GM21723 (cell line): ENCODE data around the gene DUSP12.
"Not testable (repeated sequence)": the region's sequence is repeated elsewhere in the genome, so short reads cannot be mapped to it uniquely, and the experiment has no call there.

Source experiments
- ATAC-seq: cut with Tn5 transposase; IDR thresholded peaks from one replicate; pipeline ENCODE4 v1.9.1; 2021; ENCODE audit warnings: mild to moderate bottlenecking, moderate library complexity; ENCODE audit not compliant: unreplicated experiment

Gene DUSP12

GRCh38 chr1:161768986-161769672 lies 19.5 kb downstream of the DUSP12 start:
- no peak for ATAC-seq

GRCh38 chr1:161769673-161770045 lies 20.1 kb downstream of the DUSP12 start:
- ATAC-seq: not testable (repeated sequence)

GRCh38 chr1:161770250-161770649 lies 20.7 kb downstream of the DUSP12 start:
- ATAC-seq: no peak

GRCh38 chr1:161771161-161771560 lies 21.6 kb downstream of the DUSP12 start:
- no peak for ATAC-seq

- ATAC-seq: no peak
Measured at GRCh38 chr1:161771973-161772372, 22.4 kb downstream of the DUSP12 start.

DNA sequence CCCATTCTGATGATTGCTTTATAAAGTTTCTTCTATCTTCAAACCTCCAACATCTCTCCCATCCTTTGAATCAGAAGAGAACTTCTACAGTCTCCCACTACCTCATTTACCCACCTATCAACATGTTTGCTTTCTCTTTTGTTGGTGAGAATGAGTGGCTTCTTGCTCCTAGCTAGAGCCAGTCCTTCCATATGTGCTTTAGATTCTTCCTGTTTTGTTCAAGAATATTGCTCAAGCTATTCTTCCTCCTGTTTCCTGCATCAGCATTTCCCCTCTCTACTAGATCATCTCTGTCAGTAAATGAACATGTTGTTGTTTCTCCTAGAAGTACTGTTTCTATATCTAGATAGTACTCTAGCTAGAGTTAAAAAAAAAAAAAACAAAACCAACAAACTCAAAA lies 22.8 kb downstream of the DUSP12 start:
- ATAC-seq: no peak

- no peak for ATAC-seq
Measured at GRCh38 chr1:161773791-161774190, 24.2 kb downstream of the DUSP12 start.

GRCh38 chr1:161777261-161777660 lies 27.7 kb downstream of the DUSP12 start:
- no peak for ATAC-seq

GRCh38 chr1:161778522-161778921 lies 28.9 kb downstream of the DUSP12 start:
- ATAC-seq: no peak

DNA sequence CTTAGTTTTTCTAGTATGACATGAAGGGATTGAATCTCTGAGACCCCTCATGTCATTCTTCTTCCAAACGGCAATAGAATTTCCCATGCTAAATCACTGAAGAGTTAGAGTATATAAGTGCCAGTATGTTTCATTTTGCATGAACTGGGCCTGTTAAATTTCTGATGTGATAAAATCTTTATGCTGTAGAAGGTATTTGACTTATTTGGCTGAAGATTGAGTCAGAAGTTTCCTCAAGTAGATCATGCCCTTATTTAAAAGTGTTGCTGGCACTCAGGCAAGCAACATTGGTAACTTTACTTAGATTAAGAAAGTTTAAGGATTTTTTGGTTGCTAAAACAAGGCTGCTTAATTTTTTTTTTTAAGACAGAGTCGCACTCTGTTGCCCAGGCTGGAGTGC lies 29.8 kb downstream of the DUSP12 start:
- ATAC-seq: no peak

GRCh38 chr1:161781995-161782394 lies 32.4 kb downstream of the DUSP12 start:
- peak; percentile 70 for ATAC-seq

DNA sequence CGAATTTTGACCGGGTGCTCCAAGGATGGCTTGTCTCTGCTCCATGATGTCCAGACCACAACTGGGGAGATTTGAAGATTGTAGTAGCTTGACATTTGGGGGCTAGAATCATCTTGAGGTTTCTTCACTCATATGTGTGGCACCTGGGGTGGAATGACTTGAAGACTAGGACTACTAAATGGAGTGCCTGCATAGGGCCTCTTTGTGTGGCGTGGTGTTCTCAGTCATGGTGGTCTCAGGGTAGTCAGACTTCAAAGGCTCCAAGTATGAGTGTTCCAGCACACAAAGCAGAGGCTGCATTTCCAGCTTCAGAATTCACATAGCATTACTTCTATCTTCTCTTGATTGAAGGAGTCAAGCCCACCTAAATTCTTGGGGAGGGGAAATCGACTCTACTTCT lies 33.3 kb downstream of the DUSP12 start:
- ATAC-seq: no peak

DNA sequence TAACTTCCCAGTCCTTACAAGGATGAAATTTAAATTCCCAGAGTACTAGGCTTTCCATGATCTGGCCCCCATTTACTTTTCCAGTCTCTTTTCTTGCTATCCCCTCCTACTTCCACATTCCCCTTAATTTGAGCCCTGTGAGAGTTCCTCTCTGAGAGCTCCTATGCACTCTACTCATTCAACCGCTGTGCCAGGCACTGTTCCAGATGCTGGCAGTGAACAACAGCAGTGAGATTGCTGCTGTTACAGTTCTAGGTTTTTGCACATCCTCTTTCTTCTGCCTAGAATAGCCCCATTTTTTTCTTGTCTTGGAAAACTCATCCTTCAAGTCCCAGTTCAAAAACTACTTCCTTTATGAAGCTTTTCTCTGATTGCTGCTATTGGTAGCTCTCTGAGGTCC lies 35.4 kb downstream of the DUSP12 start:
- ATAC-seq: no peak

DNA sequence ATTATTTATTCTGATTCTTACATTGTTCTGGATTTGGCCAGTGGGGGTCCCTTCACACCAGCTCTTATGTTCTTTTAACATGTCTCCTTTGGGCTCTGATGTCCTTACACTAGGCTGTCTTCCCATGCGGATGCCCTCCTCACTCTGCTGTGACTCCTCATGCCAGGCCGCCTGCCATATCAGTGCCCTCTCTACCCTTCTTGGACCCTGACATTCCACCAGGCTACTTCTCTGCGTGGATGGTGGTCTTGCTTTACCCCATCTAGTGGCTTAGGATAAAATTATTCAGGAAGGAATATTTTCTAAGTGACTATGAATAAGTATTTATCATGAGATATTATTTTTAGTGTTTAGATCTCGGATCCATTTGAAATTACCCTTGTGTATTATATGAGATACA lies 37.8 kb downstream of the DUSP12 start:
- ATAC-seq: no peak

GRCh38 chr1:161790587-161791317 lies 41.2 kb downstream of the DUSP12 start:
- no peak for ATAC-seq

- no peak for ATAC-seq
Measured at GRCh38 chr1:161791904-161792655, 42.5 kb downstream of the DUSP12 start.

GRCh38 chr1:161792740-161793139 lies 43.2 kb downstream of the DUSP12 start:
- ATAC-seq: peak; percentile 65

DNA sequence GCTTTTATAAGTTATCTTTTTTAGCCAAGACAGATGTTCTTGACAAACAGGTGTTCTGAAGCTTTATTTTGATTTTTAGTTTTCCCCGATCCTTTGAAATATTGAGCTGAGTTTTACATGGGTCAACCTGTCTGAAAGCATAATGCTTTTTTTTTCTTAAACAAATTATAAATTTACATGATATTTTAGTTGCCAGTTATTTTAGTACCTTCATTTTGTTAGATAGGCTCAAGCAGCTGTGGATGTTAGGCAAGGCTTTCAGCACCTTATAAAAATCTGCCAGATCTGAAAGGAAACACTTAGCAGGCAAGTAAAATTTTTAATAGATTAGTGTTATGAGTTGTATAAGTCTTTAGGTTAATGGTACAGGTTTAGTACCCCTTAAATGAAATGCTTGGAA lies 50.2 kb downstream of the DUSP12 start:
- no peak for ATAC-seq

- no peak for ATAC-seq
Measured at GRCh38 chr1:161801955-161802354, 52.4 kb downstream of the DUSP12 start.

DNA sequence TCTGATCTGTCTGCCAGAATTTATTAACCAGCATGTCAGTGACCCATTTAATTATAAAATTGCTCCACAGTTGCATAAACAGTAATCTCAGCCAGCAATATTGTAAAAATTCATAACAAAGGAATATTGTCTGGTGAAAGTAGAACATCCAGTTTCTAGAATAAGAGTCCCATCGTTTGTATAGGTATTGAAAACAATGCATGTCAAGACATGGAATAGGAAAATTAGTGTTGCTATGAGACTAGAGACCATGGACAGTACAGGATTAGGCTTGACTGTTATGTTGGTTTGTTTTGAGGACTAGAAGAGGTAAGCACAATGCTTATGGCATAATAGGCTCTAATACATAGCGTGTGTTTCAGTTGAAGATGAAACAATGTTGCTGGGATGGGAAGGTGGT lies 53.6 kb downstream of the DUSP12 start:
- ATAC-seq: no peak

- ATAC-seq: no peak
Measured at GRCh38 chr1:161805399-161806197, 56.0 kb downstream of the DUSP12 start.
